Muscle of leg (tissue), 11 donors: ENCODE data around the gene TNIK. TPM values are rescaled to one million over a fixed set of nuclear protein-coding genes. Genes with fewer than 3 reads are reported as not detected.
A peak's percentile ranks its signal among the peaks of the same experiment; 100 is the strongest.

Experiments used
- DNase-seq: peaks from one replicate; pipeline ENCODE4 v3.0.0; 2013
- H3K27ac ChIP-seq: one replicate; pipeline ENCODE4 v1.5.1; 2013; ENCODE audit warnings: mild to moderate bottlenecking, low read length, control low read depth
- H3K27me3 ChIP-seq: one replicate; pipeline ENCODE4 v1.6.1; 2013; ENCODE audit warnings: low read length; ENCODE audit not compliant: control insufficient read depth, insufficient read depth
- H3K36me3 ChIP-seq: one replicate; pipeline ENCODE4 v1.6.1; 2013; ENCODE audit warnings: low read length; ENCODE audit not compliant: control insufficient read depth, insufficient read depth
- H3K4me1 ChIP-seq: one replicate; pipeline ENCODE4 v1.6.1; 2013; ENCODE audit warnings: low read length; ENCODE audit not compliant: control insufficient read depth, insufficient read depth
- H3K4me3 ChIP-seq: one replicate; pipeline ENCODE4 v1.5.1; 2013; ENCODE audit warnings: low read length, control low read depth
- H3K9me3 ChIP-seq: replicated peaks from 2 replicates; pipeline ENCODE4 v1.6.1; 2013; ENCODE audit warnings: low read depth, low read length; ENCODE audit not compliant: control insufficient read depth
- WGBS: methylation state at CpG from one replicate; pipeline ENCODE4 v1.1.5; 2013; ENCODE audit warnings: missing lambda C conversion rate; ENCODE audit not compliant: insufficient coverage; 5-methylcytosine and 5-hydroxymethylcytosine counted together
- polyA plus RNA-seq, 8 donors: library from polyadenylated mRNA; unstranded; fragments of 120-200 nt; gene quantifications; one replicate each; pipeline versions ENCODE4 v1.2.1 to v1.2.3, GENCODE V29; 2013; ENCODE audit warnings: inconsistent platforms in 1 of 8, low replicate concordance in 1 of 8; ENCODE audit not compliant: insufficient read length in 8 of 8, insufficient read depth in 1 of 8
- total RNA-seq: library from RNA; stranded (reverse); fragments of 120-200 nt; gene quantifications from one replicate; pipeline ENCODE4 v1.2.4, GENCODE V29; 2013

TNIK gene
- total and polyA plus RNA-seq, 9 donors: 26.1 to 46.0 (median 33.6) TPM

DNA sequence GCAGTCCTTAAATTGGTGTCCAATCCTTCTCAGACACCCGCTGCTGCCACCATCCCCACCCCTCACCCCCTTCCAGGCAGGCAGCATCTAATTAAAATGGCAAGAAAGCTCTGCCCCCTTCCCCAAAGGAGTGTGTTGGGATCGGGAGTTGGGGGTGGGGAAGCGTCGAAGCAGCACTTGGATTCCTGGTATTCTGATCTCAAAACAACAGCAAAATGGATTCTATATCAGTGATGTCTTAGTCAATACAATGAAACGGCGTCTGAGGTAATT, 1.4 kb downstream of the TNIK start:
- Histone ChIP-seq H3K4me1 (peaks cover 24% of the 10 kb centered on the region), H3K9me3 (no peaks in the 10 kb centered on the region), H3K27me3 (peaks cover 37% of the 10 kb centered on the region), H3K4me3 (peak overlapping the region; percentile 84), H3K36me3 (no peaks in the 10 kb centered on the region), H3K27ac (peak overlapping the region; percentile 73)
- no CpG with 5 or more reads among the region's 6 CpGs for WGBS
- no peak for DNase-seq

GRCh38 chr3:171458071-171458863, 1.9 kb downstream of the TNIK start:
- peak overlapping the region; percentile 84 for H3K4me3 ChIP-seq
- peak; percentile 11 for DNase-seq
- 53% methylated on average over 5 of the region's 23 CpGs for WGBS
- peak overlapping the region; percentile 73 for H3K27ac ChIP-seq
- H3K9me3 ChIP-seq: no peaks in the 10 kb centered on the region
- H3K36me3 ChIP-seq: no peaks in the 10 kb centered on the region
- H3K27me3 ChIP-seq: peaks cover 37% of the 10 kb centered on the region
- peaks cover 24% of the 10 kb centered on the region for H3K4me1 ChIP-seq

- no peaks in the 10 kb centered on the region for H3K9me3 ChIP-seq
- peak overlapping the region; percentile 84 for H3K4me3 ChIP-seq
- H3K4me1 ChIP-seq: peaks cover 24% of the 10 kb centered on the region
- H3K27ac ChIP-seq: no peak overlapping the region
- peaks cover 34% of the 10 kb centered on the region for H3K27me3 ChIP-seq
- WGBS: 38% methylated on average over 4 of the region's 7 CpGs
- H3K36me3 ChIP-seq: no peaks in the 10 kb centered on the region
- DNase-seq: no peak
Observed at GRCh38 chr3:171457607-171458061, 2.6 kb downstream of the TNIK start.

- H3K27ac ChIP-seq: no peak overlapping the region
- peaks cover 24% of the 10 kb centered on the region for H3K4me1 ChIP-seq
- H3K36me3 ChIP-seq: no peaks in the 10 kb centered on the region
- peaks cover 31% of the 10 kb centered on the region for H3K27me3 ChIP-seq
- 64% methylated on average over 3 of the region's 6 CpGs for WGBS
- DNase-seq: no peak
- H3K4me3 ChIP-seq: peak overlapping the region; percentile 84
- no peaks in the 10 kb centered on the region for H3K9me3 ChIP-seq
Observed at GRCh38 chr3:171456765-171457606, 3.2 kb downstream of the TNIK start.

- no peak overlapping the region for H3K27ac ChIP-seq
- no peaks in the 10 kb centered on the region for H3K36me3 ChIP-seq
Observed at GRCh38 chr3:171455603-171456550, 4.3 kb downstream of the TNIK start.

GRCh38 chr3:171454041-171454440, 6.2 kb downstream of the TNIK start:
- no peak for DNase-seq

More at GRCh38 chr3:171455603-171456550, 4.3 kb downstream of the TNIK start:
- no peaks in the 10 kb centered on the region for H3K9me3 ChIP-seq
- peaks cover 26% of the 10 kb centered on the region for H3K27me3 ChIP-seq
- peak; percentile 51 for DNase-seq
- no CpG with 5 or more reads among the region's 5 CpGs for WGBS
- H3K4me3 ChIP-seq: no peak overlapping the region
- peaks cover 20% of the 10 kb centered on the region for H3K4me1 ChIP-seq

DNA sequence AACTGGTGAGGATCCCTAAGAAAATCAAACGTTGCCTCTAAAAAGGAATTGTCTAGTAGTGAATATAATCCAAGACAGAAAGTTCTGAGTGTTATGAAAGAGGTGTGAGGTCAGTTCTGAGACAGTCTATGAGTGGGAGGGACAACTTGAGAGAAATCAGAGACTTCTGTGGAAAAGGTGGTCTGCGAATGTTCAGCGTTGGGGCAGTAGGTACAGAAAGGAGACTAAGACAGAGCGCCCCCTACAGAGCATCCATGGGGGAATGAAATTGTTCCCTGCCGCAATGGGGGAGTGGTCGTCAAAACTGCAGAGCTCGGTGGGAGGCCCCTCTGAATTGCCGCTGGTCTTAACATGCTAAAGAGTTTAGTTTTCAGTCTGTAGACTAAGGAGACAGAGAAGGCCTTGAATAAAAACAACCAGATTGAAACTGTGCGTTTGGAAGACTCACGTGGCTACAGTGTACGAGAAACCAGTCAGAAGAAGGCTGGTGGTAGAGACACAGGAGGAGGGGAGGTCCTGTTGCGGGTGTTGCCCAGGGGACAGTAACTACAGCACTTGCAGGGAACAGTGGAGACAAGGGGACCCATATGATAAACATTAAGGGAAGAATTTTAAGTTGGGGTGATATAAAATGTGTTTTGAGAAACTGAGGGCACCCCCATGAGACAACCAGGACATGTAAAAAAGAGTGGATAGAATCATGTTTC, 6.9 kb downstream of the TNIK start:
- WGBS: 35% methylated on average over 12 of the region's 12 CpGs

More at GRCh38 chr3:171454041-171454440, 6.2 kb downstream of the TNIK start:
- peaks cover 15% of the 10 kb centered on the region for H3K27me3 ChIP-seq
- H3K4me3 ChIP-seq: no peak overlapping the region
- H3K4me1 ChIP-seq: peaks cover 15% of the 10 kb centered on the region
- H3K36me3 ChIP-seq: no peaks in the 10 kb centered on the region
- 79% methylated on average over 2 of the region's 8 CpGs for WGBS
- H3K9me3 ChIP-seq: no peaks in the 10 kb centered on the region
- no peak overlapping the region for H3K27ac ChIP-seq

DNA sequence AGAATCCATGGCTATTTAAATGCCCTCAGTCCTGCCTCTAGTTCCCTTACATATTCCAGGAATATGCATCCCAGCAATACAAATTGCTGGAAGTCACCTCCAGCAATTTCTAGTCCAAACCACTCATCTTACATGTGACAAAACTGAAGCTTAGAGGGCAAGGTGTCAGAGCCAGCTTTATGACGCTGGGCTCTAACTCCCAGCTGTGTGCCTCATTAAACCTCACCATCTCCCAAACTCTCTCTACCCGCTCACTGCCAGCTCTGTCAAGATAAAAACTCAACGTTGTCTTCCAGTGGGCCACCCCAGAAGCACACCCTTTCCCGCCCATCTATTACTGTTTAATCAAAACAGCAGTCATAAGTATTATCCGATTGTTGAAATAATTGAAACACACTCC, 7.9 kb downstream of the TNIK start:
- Histone ChIP-seq H3K36me3 (no peaks in the 10 kb centered on the region), H3K4me3 (no peak overlapping the region), H3K27me3 (peaks cover under 1% of the 10 kb centered on the region), H3K9me3 (no peaks in the 10 kb centered on the region), H3K27ac (no peak overlapping the region), H3K4me1 (peaks cover 5% of the 10 kb centered on the region)
- WGBS: 70% methylated on average over 5 of the region's 5 CpGs
- DNase-seq: no peak

More for the DNA sequence above, 6.9 kb downstream of the TNIK start:
- no peak overlapping the region for H3K4me3 ChIP-seq
- DNase-seq: no peak
- H3K4me1 ChIP-seq: peaks cover 12% of the 10 kb centered on the region
- peaks cover 9% of the 10 kb centered on the region for H3K27me3 ChIP-seq
- H3K9me3 ChIP-seq: no peaks in the 10 kb centered on the region
- H3K36me3 ChIP-seq: no peaks in the 10 kb centered on the region
- H3K27ac ChIP-seq: no peak overlapping the region

- Histone ChIP-seq H3K27ac (no peak overlapping the region), H3K4me3 (no peak overlapping the region), H3K4me1 (peaks cover 2% of the 10 kb centered on the region), H3K9me3 (no peaks in the 10 kb centered on the region), H3K36me3 (no peaks in the 10 kb centered on the region), H3K27me3 (no peaks in the 10 kb centered on the region)
- DNase-seq: no peak
- 88% methylated on average over 2 of the region's 5 CpGs for WGBS
Observed at GRCh38 chr3:171451915-171452314, 8.3 kb downstream of the TNIK start.
